Erythroblast (primary cell): ENCODE results near the gene BPHL.

Experiments used
- GATA1 ChIP-seq: IDR thresholded peaks from 2 replicates; pipeline ENCODE4 v1.6.1; 2011; ENCODE audit warnings: low read depth, mild to moderate bottlenecking, control low read depth, low read length, moderate library complexity
- POLR2A ChIP-seq: IDR thresholded peaks from 2 replicates; pipeline ENCODE4 v1.6.1; 2011; ENCODE audit warnings: mild to moderate bottlenecking, low read length

DNA sequence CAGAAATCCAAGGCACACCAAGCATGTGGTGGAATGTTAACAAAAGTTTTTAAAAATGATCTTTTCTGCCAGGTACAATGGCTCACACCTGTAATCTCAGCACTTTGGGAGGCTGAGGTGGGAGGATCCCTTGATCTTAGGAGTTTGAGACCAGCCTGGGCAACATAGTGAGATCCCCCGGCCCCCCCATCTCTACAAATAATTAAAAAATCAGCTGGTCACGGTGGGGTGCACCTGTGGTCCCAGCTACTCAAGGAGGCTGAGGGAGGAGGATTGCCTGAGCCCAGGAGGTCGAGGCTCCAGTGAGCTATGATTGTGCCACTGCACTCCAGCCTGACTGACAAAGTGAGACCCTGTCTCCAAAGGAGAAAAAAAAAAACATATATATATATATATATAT, 42.2 kb upstream of the BPHL start:
- TF ChIP-seq POLR2A (no peak), GATA1 (no peak)
